Measurements from ENCODE around the gene HNRNPC.
"Not testable (repeated sequence)": the region's sequence is repeated elsewhere in the genome, so short reads cannot be mapped to it uniquely, and the experiment has no call there.

HNRNPC gene

GRCh38 chr14:21269252-21270046 is at the start of gene HNRNPC:
HNRNPC (minus strand) TSS chr14:21269442; CDS start chr14:21234193, 35,249 bp downstream.
- peak; percentile 100 for DNase-seq

GRCh38 chr14:21317398-21317797 is 48.2 kb upstream of the HNRNPC start:
- DNase-seq, result no peak

DNA sequence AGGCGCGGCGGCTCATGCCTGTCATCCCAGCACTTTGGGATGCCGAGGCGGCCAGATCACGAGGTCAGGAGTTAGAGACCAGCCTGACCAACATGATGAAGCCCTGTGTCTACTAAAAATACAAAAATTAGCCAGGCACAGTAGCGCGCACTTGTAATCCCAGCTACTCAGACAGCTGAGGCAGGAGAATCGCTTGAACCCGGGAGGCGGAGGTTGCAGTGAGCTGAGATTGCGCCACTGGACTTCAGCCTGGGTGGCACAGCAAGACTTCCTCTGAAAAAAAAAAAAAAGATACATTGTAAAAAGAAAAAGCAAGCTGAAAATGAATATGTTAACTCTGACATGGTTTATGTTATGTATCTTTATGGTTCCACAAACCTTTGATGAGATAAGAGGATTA is 44.3 kb upstream of the HNRNPC start:
- DNase-seq, result no peak

DNA sequence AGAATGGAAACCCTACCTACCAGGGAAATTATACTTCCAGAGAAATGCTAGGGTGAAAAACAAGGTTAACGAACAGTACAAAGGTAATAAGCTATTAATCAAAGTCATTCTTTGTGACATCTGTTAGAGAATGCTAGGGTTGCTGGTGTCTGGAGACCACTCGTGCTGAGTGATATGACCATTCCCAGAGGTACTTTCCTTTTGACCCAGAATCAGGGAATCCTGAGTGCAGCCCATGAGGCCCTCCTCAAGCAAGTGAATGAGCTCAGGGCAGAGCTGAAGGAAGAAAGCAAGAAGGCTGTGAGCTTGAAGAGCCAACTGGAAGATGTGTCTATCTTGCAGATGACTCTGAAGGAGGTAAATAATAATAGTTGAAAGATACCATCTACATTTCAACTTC is 42.4 kb upstream of the HNRNPC start:
- no peak for DNase-seq

DNA sequence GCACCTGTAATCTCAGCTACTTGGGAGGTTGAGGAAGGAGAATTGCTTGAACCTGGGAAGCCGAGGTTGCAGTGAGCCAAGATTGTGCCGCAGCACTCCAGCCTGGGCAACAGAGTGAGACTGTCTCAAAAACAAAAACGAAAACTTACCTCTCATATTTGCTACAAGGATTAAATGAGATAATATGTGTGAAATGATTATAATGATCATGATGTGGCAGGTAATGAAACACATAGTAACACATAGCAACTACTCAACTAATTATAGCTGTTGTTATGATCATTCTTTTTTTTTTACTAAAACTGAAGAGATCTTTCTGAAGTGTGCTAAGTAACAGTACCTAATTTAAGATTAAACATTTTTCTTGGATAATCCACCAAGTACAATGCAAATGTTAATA is 40.7 kb upstream of the HNRNPC start:
- no peak for DNase-seq

- DNase-seq, result no peak
Measured at GRCh38 chr14:21309238-21309636, 40.0 kb upstream of the HNRNPC start.

- DNase-seq, result peak; percentile 89 to 96 (median 96)
Measured at GRCh38 chr14:21308479-21309237, 39.4 kb upstream of the HNRNPC start.

- DNase-seq, result peak in 1 of 3 experiments; percentile 78
Measured at GRCh38 chr14:21308132-21308478, 38.9 kb upstream of the HNRNPC start.

DNA sequence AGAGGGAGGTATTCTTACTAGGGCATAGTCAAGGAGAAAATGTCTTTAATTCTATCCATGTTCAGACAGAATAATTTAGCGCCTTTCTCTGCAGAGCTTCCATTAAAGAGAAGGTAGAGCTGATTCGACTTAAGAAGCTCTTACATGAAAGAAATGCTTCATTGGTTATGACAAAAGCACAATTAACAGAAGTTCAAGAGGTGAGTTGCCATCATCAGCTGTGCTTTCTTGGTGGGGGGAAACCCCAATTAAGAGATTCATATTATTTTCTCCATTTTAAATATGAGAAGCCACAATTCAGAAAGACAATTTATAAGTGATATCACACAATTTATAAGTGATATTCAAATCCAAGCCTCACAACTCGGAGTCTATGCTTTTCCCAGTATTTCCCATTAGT is 38.4 kb upstream of the HNRNPC start:
- no peak for DNase-seq

- DNase-seq, result not testable (repeated sequence)
Measured at GRCh38 chr14:21302836-21303140, 33.5 kb upstream of the HNRNPC start.

- no peak for DNase-seq
Measured at GRCh38 chr14:21302013-21302835, 33.0 kb upstream of the HNRNPC start.

GRCh38 chr14:21300892-21301291 is 31.6 kb upstream of the HNRNPC start:
- peak; percentile 21 to 66 (median 52) for DNase-seq

DNA sequence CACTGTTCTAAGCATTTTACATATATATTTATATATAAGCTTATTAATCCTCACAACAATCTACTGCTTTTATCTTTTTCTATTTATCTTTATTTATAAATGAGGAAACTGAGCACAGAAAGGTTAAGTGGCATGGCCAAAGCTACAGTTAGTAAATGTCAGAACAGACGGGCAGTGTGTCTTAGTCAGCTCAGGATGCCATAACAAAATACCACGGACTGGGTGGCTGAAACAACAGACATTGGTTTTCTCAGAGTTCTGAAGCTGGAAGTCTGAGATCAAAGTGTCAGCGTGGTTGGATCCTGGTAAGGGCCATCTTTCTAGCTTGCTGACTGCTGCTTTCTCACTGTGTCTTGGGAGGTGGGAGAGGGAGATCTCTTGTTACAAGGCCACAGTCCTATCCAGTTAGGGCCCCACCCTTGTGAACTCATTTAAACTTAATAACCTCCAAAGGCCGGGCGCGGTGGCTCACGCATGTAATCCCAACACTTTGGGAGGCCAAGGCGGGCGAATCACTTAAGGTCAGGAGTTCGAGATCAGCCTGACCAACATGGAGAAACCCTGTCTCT is 30.4 kb upstream of the HNRNPC start:
- no peak for DNase-seq

GRCh38 chr14:21298358-21298757 is 29.1 kb upstream of the HNRNPC start:
- DNase-seq, result no peak

- DNase-seq, result not testable (repeated sequence)
Measured at GRCh38 chr14:21294026-21294425, 24.8 kb upstream of the HNRNPC start.

GRCh38 chr14:21287168-21287567 is 17.9 kb upstream of the HNRNPC start:
- DNase-seq, result no peak

GRCh38 chr14:21286516-21286915 is 17.3 kb upstream of the HNRNPC start:
- DNase-seq, result not testable (repeated sequence)

DNA sequence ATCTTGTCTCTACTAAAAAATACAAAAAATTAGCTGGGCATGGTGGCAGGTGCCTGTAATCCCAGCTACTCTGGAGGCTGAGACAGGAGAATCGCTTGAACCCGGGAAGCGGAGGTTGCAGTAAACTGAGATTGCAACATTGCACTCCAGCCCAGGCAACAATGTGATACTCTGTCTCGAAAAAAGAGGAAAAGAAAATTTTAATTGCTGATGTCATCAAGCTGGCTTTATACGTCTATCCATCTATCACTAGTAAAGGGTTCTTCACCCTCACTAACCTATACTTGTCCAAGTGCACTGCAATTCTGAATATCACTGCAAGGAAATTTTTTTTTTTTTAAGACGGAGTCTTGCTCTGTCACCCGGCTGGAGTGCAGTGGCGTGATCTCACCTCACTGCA is 12.7 kb upstream of the HNRNPC start:
- DNase-seq, result not testable (repeated sequence)

DNA sequence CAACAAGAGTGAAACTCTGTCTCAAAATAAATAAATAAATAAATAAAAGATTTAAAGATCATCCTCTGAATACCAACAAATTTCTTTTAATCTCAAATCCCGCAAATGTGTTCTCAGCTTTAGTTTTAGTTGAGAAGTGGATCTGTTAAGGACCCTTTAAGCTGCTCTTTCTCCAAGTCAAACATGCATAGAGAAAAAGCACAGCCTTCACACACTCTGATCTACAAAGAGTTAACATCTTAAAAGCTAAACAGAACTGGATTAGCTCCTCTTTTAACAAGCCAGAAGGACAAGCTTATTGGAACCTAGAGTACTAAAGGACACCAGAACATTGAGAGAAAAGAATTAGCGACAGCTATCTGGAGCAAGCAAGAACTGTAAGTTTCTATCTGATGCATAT is 10.5 kb upstream of the HNRNPC start, which contains the start of gene RPGRIP1:
TSS of gene RPGRIP1 (plus strand) at position 301 of the 400 bp plus-strand sequence. CDS start 7,894 bp downstream, outside the sequence.
- DNase-seq, result no peak

DNA sequence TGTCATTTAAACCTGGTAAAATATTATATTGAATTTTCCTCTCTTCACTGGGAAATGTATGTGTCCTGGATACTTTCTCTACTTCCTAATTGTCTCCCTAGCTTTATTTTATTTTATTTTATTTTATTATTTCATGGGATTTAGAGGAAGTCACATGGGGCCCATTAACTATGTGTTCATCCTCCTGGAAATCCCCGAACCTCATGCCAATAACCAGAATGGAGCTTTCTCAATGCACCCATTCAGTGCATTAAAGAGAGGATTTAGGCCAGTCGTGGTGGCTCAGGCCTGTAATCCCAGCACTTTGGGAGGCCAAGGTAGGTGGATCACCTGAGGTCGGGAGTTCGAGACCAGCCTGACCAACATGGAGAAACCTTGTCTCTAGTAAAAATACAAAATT is 9.4 kb upstream of the HNRNPC start:
- no peak for DNase-seq

GRCh38 chr14:21275261-21275858 is 6.1 kb upstream of the HNRNPC start:
- DNase-seq, result no peak

DNA sequence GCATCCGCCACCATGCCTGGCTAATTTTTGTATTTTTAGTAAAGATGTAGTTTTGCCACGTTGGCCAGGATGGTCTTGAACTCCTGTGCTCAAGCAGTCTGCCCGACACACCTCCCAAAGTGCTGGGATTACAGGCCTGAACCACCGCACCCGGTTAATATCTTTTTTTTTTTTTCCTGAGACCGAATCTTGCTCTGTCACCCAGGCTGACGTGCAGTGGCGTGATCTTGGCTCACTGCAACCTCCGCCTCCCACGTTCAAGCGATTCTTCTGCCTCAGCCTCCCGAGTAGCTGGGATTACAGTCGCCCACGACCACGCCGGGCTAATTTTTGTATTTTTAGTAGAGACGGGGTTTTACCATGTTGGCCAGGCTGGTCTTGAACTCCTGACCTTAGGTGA is 3.4 kb upstream of the HNRNPC start:
- DNase-seq, result not testable (repeated sequence)
